Right hindlimb (tissue), 1 donor: ENCODE data around the gene CNDP1.
A peak's percentile ranks its signal among the peaks of the same experiment; 100 is the strongest.

Source experiments
- DNase-seq: peaks from one replicate; pipeline ENCODE4 v3.0.0-alpha.2; 2018

Gene CNDP1

GRCh38 chr18:74506448-74507084 lies 27.7 kb upstream of the CNDP1 start:
- DNase-seq: peak; percentile 95

- no peak for DNase-seq
These were observed 27.0 kb upstream of the CNDP1 start for GRCh38 chr18:74507097-74507881.

GRCh38 chr18:74507927-74508326 lies 26.4 kb upstream of the CNDP1 start:
- DNase-seq: no peak

- no peak for DNase-seq
These were observed 25.9 kb upstream of the CNDP1 start for GRCh38 chr18:74508366-74508765.

GRCh38 chr18:74508821-74509225 lies 25.5 kb upstream of the CNDP1 start:
- DNase-seq: no peak

- no peak for DNase-seq
These were observed 24.2 kb upstream of the CNDP1 start for GRCh38 chr18:74509856-74510769.

- no peak for DNase-seq
These were observed 23.6 kb upstream of the CNDP1 start for GRCh38 chr18:74510770-74511095.

- no peak for DNase-seq
These were observed 22.5 kb upstream of the CNDP1 start for GRCh38 chr18:74511823-74512222.

- DNase-seq: no peak
These were observed 21.8 kb upstream of the CNDP1 start for GRCh38 chr18:74512321-74513053.

- DNase-seq: no peak
These were observed 21.0 kb upstream of the CNDP1 start for GRCh38 chr18:74513149-74513882.

GRCh38 chr18:74513883-74514205 lies 20.5 kb upstream of the CNDP1 start:
- no peak for DNase-seq

- DNase-seq: no peak
These were observed 19.3 kb upstream of the CNDP1 start for GRCh38 chr18:74514860-74515495.

- DNase-seq: no peak
These were observed 18.6 kb upstream of the CNDP1 start for GRCh38 chr18:74515620-74516231.

- DNase-seq: no peak
These were observed 17.7 kb upstream of the CNDP1 start for GRCh38 chr18:74516271-74517235.

GRCh38 chr18:74517236-74517630 lies 17.1 kb upstream of the CNDP1 start:
- DNase-seq: no peak

GRCh38 chr18:74518456-74519295 lies 15.6 kb upstream of the CNDP1 start:
- DNase-seq: no peak

- no peak for DNase-seq
These were observed 14.8 kb upstream of the CNDP1 start for GRCh38 chr18:74519320-74520095.

GRCh38 chr18:74520096-74520833 lies 14.0 kb upstream of the CNDP1 start:
- DNase-seq: no peak
